WI38 (cell line): Measurements from ENCODE around the gene PTPRB.

Experiments
- H3K4me3 ChIP-seq: 2 replicates; pipeline ENCODE4 v1.5.1; 2011; ENCODE audit warnings: low read depth, mild to moderate bottlenecking, control low read depth, low read length
- CTCF ChIP-seq: IDR thresholded peaks from 2 replicates; pipeline ENCODE4 v1.5.1; 2012; ENCODE audit warnings: low read depth, mild to moderate bottlenecking, control low read depth, low read length

The PTPRB gene

GRCh38 chr12:70666364-70666763 lies 29.1 kb upstream of the PTPRB start:
- no peak for TF ChIP-seq CTCF
- no peak overlapping the region for H3K4me3 ChIP-seq

- no peak overlapping the region for H3K4me3 ChIP-seq
- TF ChIP-seq CTCF = no peak
Observed at GRCh38 chr12:70664465-70664881, 27.2 kb upstream of the PTPRB start.

- TF ChIP-seq CTCF = no peak
- H3K4me3 ChIP-seq = no peak overlapping the region
Observed at GRCh38 chr12:70663838-70664237, 26.6 kb upstream of the PTPRB start.

GRCh38 chr12:70661466-70662161 lies 24.4 kb upstream of the PTPRB start:
- no peak overlapping the region for H3K4me3 ChIP-seq
- TF ChIP-seq CTCF = no peak

- no peak overlapping the region for H3K4me3 ChIP-seq
- no peak for TF ChIP-seq CTCF
Observed at GRCh38 chr12:70660620-70661219, 23.5 kb upstream of the PTPRB start.

GRCh38 chr12:70660002-70660604 lies 22.9 kb upstream of the PTPRB start:
- H3K4me3 ChIP-seq = no peak overlapping the region
- TF ChIP-seq CTCF = no peak

GRCh38 chr12:70659077-70659606 lies 21.9 kb upstream of the PTPRB start:
- TF ChIP-seq CTCF = no peak
- H3K4me3 ChIP-seq = no peak overlapping the region
